ENCODE results near the gene SPIN1.

GRCh38 chr9:88378317-88378716 is 9.9 kb upstream of the SPIN1 start:
- no peak for TF ChIP-seq POLR2A (IDR thresholded peaks at IDR 0.05; ENCODE audit: low read length)
- no peak for TF ChIP-seq GATA1 (IDR thresholded peaks at IDR 0.05; ENCODE audit: low read depth, low read length)

All from erythroblast (primary cell).